Left hindlimb (tissue), 1 donor: ENCODE data around the gene NELL1.
"Not testable (repeated sequence)": the region's sequence is repeated elsewhere in the genome, so short reads cannot be mapped to it uniquely, and the experiment has no call there.

Source experiments
- DNase-seq: peaks from one replicate; pipeline ENCODE4 v3.0.0-alpha.2; 2018

Gene NELL1

DNA sequence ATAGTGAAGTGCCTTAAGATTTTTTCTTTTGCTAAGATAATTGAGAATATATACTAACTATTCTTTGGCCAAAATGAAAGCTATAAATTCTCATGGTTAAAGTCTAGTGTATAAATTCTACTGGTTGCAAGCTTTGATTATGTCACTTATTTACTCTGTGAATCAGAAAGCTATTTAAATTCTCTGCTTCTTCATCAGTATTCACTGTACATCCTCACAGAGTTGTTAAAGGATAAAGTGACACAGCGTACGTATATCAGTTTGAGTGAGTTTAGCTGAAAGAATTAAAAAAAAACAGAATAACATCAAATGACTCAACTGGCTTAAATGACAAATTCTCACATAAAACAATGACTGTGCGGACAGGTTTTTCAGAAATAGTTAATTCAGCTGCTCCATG lies 453.1 kb downstream of the NELL1 start:
- DNase-seq: no peak

DNA sequence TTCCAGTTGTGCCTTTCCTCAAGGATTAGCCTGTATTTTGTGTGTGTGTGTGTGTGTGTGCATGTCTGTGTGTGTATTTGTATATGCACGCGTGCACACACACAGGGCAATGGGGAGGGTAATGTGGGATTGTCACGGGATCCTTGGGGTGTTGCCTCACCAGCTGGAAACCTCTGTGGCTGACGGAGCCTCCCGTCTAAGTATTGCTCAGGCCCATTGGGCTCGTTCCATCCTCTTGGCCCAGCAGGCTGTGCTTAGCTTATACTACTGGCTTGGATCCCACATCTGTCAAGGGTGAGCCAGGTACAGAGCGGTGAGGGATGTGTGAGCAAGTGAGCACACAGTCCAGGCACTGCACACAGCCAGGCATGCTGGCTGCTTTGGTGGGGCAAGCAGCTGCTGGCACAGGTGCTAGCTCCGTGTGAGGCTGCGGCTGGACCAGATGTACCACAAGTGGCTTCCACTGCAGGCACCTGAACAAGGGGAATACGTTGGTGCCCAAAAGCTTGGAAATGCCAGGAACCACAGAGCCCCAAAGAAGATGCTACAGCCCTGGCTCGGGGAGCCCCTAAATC lies 462.8 kb downstream of the NELL1 start:
- no peak for DNase-seq

DNA sequence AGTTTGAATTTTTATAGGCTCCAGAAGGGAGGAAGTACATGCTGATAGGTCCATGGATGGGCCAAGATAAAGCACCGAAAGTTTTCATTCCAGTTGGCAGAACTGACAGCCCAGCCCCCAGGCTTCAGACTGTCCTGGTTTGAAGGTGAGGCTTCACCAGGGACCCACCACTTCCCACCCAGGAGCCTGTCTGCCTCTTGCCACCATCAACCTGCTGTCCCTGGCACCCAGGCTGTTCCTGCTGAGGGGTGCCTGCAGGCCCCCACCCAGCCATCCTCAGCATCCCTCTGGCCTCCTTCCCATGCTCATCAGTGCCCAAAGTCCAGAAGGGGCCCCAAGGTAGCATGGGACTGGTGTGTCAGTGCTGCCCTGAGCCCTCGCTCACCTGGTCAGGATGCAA lies 463.9 kb downstream of the NELL1 start:
- DNase-seq: no peak

DNA sequence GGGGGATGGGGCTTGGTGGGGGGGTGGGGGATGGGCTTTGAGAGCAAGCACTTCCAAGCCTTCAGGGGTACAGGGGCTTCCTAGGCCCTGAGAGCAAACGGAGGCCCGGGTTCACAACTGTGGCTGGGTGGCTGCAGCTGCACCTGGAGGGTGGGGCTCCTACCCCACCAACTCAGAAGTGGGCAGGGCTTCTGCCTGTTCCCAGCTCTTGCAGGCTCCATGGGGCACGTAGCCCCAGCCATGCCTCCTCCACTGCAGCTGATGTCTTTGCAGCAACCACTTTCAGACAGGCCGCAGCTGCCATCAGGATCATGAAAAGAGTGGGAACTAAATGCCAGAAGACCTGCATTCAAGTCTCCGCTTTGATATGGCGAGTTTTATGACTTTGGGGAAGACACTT lies 464.3 kb downstream of the NELL1 start:
- no peak for DNase-seq

DNA sequence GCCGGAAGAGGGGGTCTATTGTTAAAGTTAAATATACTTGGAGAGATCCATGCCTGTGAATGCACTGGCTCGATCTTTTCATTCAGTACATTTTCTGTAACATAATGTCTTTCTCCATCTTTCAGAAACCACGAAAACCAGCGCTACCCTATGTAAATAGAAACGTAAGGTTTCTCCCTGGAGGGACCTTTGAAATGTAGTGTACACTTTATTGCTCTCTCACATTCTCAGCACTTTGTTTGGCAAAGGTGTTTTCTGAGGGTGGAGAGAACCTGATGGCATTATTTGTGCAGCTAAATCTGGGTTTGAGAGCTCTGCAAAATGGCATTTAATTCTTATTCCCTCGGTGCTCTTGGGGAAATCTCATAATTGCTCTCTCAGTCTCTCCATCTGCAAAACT lies 468.4 kb downstream of the NELL1 start:
- DNase-seq: no peak

DNA sequence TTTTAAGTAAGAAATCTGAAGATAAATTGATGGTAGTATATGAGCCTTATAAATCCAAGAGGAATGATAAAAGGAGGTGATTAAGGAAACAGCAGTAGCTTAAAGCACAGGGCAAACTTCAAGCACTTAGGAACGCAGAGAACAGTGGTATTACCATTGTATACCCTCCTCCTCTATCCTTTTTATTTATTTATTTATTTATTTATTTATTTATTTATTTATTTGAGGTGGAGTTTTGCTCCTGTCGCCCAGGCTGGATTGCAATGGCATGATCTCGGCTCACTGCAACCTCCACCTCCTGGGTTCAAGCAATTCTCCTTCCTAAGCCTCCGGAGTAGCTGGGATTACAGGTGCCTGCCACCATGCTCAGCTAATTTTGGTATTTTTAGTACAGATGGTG lies 472.2 kb downstream of the NELL1 start:
- DNase-seq: not testable (repeated sequence)

DNA sequence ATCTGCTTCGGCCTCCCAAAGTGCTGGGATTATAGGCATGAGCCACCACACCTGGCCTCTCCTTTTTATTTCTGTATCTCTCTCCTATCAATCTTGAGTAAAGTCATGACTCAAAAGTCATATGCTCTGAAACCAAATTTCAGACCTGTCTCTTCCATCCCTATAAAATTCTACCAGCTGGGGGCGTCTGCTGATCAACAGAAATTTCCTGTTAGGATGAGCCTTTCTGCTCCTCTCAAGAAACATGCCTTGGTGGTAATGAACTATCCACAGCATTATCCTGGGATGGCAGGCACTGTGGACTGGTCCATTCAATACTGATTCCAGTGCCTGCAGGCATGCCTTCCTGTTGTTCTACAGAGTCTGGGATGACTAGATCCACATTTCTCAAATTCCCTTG lies 472.6 kb downstream of the NELL1 start:
- DNase-seq: no peak

DNA sequence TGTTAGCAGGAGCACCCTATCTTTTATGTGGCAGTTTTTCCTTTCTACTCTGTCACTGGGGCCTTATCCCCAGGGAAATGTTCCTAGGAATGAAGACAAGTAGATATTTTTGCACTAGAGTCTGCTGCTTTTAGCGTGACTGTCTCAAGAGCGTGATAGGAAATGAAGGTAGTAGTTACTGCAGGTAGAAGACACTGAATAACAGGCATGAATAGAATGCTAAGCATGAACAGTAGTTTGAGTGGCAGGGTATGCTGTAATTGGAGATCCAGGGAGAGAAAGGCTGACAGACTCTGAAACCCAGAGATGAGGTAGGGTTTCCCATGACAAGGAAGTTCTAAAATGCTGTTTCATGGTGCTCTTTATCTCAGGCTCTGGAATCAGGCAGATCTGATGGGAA lies 475.1 kb downstream of the NELL1 start:
- no peak for DNase-seq

DNA sequence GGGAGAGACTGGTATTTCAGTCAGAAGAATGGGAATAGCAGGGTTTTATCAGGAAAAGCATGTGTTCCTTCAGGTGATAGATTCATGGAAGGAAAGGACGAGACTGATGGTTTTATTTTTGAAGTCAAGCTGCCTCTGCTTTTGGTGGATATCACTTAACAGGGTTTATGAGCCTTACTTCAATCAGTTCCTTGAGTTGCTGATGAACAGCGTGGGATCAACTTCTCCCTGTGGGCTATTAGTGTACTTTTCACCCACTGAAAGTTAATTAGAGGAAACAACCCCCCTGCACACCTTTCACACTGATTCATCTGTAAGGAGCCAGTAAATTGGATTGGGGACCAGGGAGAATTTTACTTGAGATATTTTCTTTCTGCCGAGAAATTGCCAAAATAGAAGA lies 479.0 kb downstream of the NELL1 start:
- DNase-seq: no peak

DNA sequence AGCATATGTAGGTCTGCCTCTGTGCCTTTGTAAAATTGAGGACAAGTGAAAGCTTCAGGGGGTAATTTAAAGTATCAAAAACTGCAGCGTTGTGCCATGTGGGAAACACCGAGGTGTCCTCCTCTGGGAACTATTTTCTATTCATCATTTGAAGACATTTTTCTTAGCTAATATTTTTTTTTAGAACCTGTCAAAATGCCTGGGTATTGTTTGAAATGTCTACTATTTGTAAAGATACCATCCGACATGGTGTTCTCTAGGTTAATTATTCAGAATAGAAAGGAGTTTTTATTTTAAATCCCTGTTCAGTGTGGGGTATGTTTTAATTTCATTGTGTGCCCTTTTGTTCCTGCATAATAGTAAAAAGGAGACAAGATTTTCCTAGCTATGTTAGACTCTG lies 490.8 kb downstream of the NELL1 start:
- DNase-seq: no peak

DNA sequence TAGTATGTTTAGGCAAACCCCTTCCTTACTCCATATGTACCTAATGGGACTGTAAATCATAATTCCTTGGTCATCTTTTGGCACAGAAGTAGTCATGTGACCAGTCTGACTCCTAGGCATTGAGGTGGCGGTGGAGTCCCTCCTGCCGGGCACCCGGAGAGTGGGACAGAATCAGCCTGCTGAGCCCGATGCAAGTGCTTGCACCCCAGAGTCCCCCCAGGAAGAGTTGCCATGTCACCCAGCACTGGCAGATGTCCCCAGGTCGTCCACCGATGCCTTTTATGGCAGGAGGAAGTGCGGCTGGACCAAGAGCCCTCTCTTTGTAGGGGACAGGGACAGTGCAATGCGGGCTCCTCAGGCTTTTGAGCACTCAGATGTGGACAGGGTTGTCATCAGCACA lies 500.3 kb downstream of the NELL1 start:
- DNase-seq: no peak

DNA sequence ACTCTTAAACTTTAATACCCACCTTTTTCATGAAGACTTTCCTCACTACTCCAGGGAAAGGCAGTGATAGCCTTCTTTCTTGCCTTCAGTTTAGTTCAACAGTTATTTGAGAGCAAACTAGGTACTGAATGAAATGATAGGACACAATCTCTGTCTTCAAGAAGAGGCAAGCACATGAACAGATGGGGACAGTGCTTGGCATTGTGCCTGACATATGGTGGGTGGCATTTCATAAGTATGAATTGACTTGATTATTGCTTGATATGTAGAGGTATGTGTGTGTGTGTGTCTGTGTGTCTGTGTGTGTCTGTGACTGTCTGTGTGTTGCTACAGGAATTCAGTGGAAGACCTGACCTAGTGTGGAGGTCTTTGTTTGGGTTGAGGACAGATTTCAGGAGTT lies 504.1 kb downstream of the NELL1 start:
- no peak for DNase-seq

DNA sequence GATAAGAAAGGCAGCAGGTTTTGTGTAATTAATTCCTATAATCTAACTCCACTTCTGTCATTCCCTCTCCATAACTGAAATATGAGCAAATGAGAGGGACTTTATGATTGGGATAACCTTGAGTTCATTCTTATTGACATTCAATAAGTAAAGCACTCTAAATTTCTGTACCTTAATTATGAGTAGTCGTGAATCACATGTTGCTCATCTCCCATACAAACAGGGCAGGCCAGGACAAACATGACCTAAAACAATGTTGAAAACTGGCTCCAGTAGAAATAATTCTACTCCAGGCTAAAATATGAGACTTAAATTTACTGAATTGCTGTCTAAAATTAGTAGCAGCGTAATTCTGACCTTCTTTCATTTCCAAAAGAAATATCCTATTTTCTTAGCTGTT lies 505.4 kb downstream of the NELL1 start:
- no peak for DNase-seq

DNA sequence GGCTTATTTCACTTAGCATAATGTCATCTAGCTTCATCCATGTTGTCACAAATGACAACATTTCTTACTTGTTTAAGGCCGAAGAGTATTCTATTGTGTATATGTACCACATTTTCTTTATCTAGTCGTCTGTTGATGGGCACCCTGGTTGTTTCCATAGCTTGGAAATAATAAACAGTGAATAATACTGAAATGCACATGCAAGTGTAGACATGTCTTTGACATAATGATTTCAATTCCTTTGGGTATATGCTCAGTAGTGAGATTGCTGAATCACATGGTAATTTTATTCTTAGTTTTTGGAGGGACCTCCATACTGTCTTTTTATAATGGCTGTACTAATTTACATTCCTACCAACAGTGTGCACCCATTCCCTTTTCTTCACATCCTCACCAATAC lies 508.0 kb downstream of the NELL1 start:
- DNase-seq: no peak

DNA sequence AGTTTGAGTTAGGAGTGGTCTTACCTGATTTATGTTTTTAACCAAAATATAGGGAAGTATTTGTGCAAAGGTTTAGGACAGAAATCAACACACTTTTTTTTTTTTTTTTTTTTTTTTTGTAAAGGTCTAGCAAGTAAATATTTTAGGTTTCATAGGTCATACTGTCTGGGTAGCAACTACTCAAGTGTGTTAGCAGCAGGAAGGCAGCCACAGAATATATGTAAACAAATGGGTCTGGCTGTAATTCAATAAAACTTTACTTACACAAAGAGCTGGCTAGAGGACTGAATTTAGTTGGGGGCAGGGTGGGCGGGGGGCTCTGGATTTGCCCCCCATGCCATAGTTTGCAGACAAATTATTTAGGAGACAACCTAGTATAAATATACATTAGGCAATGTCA lies 510.4 kb downstream of the NELL1 start:
- DNase-seq: no peak

DNA sequence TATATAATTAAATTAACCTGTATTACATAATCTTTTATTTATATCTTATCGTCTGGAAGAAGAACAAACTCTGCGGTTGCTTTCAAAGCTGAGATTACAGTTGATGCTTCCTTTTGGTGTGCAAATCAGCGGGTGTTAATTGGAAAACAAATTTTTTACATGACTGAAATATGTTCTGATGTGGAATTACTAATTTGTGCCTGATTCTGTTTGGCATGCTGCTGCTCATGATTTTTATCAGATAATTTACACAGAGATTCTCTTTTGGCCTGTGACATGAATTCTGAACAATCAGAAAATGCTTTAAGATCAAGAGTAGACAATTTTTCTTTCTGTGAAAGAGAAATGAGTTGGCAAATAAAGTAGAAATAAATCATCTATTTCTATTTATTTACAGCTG lies 510.8 kb downstream of the NELL1 start:
- no peak for DNase-seq

DNA sequence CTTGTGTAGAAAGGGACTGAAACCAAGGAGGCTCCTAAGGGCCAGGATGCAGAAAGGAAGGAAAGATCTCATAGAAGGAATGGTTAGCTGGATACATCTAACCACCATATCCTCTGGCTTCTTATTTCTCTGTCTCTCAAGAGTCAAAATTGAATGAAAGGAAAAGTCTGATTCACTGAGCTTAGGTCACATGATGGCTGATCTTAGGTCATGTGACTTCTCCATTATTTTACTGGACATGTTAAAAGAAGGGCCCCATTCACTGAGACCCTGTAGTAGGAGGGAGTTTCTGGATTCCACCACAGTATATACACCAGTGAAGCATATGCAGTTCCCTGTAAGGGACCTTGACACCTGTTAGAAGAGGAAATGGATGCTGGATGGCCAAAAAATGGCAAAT lies 516.6 kb downstream of the NELL1 start:
- DNase-seq: no peak

DNA sequence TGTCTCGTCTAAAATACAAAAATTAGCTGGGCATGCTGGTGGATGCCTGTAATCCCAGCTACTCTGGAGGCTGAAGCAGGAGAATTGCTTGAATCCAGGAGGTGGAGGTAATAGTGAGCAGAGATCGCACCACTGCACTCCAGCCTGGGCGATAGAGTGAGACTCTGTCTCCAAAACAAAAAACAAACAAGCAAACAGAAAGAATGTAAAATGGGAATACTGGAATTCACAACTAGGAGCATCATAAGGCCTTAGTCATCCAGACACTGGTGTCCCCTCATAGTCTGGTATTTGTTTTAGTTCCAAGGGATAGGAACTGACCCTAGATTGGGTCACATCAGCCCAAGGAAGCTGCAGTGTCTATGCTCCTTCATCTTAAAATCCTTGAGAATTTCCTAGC lies 520.8 kb downstream of the NELL1 start:
- DNase-seq: no peak

DNA sequence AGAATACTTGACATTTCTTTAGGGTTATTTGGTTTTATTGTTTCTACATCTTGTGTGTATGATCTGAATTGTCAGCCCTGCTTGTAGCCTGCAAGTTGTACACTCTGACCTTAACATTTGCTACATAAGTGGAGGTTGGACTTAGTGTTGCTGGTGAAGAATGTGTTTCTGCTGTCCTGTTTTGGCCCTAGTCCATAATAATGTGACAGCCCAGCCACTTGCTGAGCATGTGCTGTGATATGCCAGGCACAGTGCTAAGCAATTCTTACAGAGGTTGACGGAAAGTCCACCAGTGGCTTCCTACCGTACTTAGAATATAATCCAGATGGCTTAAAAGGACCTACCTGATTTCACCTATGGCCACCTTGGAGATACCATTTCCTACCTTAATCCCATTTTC lies 526.6 kb downstream of the NELL1 start:
- no peak for DNase-seq

DNA sequence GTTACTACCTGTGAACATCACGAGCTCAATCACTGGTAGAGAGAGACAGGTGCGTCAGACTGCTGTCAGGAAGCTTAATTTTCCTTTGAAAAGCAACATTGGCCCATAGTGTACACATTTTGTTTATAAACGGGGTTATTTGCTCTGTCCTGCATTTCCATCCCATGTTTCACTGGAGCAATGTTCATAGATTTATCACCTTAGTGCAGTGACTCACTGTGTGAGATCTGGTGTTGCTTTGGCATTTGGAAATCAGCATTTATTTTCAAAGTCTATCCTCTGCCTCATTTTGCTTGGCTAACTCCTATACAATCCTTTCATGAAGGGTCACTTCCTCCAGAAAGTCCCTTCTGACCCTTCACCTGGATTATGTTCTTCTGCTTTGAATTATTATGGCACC lies 529.1 kb downstream of the NELL1 start:
- no peak for DNase-seq

DNA sequence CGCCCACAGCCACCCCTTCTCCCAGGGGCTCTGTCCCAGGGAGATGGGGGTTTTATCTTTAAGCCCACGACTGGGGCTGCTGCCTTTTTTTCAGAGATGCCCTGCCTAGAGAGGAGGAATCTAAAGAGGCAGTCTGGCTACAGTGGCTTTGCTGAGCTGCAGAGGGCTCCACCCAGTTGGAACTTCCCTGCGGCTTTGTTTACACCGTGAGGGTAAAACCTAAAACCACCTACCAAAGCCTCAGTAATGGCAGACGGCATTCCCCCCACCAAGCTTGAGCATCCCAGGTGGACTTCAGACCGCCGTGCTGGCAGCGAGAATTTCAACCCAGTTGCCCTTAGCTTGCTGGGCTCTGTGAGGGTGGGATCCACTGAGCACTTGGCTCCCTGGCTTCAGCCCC lies 535.8 kb downstream of the NELL1 start:
- DNase-seq: no peak

DNA sequence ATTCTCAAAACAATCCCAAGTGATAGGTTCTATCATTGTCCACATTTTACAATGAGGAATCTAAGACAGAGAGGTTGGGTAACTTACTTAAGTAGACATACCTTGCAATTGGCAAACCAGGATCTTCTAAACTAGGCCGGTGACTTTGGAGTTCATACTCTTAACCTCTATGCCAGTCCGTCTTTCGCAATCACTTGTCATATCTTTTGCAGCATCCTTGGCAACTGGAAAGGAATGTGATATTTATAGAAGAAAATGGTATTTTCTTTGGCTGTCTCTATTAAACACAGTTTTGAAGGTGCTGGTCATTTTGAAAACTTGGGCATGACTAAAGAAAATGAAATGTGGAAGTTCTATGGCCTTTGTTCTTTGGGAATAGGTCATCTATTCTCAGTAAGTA lies 556.5 kb downstream of the NELL1 start:
- DNase-seq: no peak

DNA sequence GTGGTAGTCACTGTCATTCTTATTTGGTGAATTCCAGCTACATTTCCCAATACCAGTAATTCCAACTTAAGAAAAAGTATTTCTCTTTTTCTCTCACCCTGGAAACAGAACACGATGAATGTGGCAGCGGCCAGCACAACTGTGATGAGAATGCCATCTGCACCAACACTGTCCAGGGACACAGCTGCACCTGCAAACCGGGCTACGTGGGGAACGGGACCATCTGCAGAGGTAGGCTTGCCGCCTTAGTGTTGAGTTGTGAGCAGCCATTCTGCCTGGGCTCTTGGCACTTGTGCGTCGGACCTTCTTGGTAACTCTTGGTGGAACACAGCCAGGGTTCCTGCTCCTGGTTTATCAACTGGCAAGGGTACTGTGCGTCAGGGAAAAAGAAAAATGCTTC lies 559.8 kb downstream of the NELL1 start:
- DNase-seq: no peak

DNA sequence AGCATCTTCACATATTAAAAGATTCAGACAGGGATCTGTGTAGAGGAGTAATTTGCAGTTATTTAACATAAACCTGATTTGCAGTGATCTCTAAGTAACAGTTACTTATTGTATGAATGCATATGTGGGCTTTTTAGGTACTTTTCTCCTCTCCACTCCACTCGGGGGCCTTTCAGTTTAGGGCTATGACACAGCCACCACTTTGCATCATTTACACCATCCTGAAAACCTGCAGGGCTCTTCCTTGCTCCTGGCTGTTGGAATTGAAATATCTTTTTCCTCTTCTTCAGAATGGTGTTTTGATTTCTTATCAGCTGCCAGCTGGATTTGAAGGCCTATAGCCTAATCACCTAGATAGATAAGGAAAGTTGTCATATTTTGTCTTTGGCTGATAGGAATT lies 580.8 kb downstream of the NELL1 start:
- DNase-seq: no peak

DNA sequence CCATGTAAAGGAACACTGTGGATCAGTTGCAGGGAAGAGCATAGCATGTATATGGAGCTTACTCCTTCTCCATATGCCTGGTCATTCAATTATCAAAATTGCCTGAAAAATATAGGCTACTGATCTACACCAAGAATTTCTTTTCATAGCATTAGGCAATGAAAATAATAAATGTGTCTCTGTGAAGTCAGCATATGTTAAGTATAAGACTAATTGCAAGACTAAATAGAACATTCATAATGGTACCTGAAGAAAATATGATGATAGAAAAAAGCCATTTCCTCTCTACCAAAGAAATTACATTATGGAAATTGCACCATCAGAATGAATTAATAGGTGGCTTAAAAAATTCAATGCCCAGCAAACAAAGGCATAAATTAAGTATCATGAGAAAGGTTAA lies 584.7 kb downstream of the NELL1 start:
- DNase-seq: no peak

DNA sequence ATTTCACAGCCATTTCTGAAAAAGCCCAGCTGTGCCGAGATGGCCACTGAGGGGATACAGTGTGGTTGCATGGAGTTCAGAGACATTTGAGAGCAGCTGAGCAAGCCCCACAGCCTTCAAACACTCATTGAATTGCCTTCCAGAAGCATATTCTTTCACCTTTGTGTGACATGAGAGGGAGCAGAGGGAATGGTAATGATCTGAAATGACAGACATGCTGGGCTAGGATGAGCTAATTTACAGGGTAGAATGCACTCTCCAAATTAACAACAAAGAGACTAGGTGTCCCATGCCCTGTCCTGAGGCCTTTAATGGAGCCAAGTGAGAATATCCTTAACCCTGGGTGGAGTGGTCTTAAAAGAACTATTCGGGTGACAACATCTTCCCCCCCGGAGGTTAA lies 585.4 kb downstream of the NELL1 start:
- DNase-seq: no peak
